Parathyroid adenoma (tissue), 2 donors: Measurements from ENCODE around the gene ATP6V1G1.

Experiments used
- H2AFZ ChIP-seq: fragments of 300-600 bp; sonication (generic); one replicate; pipeline ENCODE4 v1.7.0; 2017; ENCODE audit warnings: antibody characterized with exemption, mild to moderate bottlenecking
- H3K27ac ChIP-seq: fragments of 300-600 bp; sonication (generic); one replicate; pipeline ENCODE4 v1.7.0; 2017
- H3K27me3 ChIP-seq: fragments of 300-600 bp; sonication (generic); one replicate; pipeline ENCODE4 v1.7.0; 2017; ENCODE audit warnings: low read length; ENCODE audit not compliant: control insufficient read depth, insufficient read depth
- H3K36me3 ChIP-seq: fragments of 300-600 bp; sonication (generic); one replicate; pipeline ENCODE4 v1.7.0; 2017; ENCODE audit warnings: low read length; ENCODE audit not compliant: control insufficient read depth, insufficient read depth
- H3K4me1 ChIP-seq: fragments of 300-600 bp; sonication (generic); one replicate; pipeline ENCODE4 v1.7.0; 2017; ENCODE audit warnings: control low read depth
- H3K4me2 ChIP-seq: fragments of 300-600 bp; sonication (generic); one replicate; pipeline ENCODE4 v1.7.0; 2017; ENCODE audit warnings: low read length
- H3K4me3 ChIP-seq: fragments of 300-600 bp; sonication (generic); one replicate; pipeline ENCODE4 v1.7.0; 2017; ENCODE audit warnings: low read depth, low read length
- H3K79me2 ChIP-seq: fragments of 300-600 bp; sonication (generic); one replicate; pipeline ENCODE4 v1.7.0; 2017; ENCODE audit warnings: control low read depth
- H3K9ac ChIP-seq: fragments of 300-600 bp; sonication (generic); one replicate; pipeline ENCODE4 v1.7.0; 2017; ENCODE audit warnings: mild to moderate bottlenecking
- H3K9me3 ChIP-seq: fragments of 300-600 bp; sonication (generic); one replicate; pipeline ENCODE4 v1.7.0; 2017; ENCODE audit warnings: low read length; ENCODE audit not compliant: control insufficient read depth
- CTCF ChIP-seq: fragments of 300-600 bp; sonication (generic); IDR thresholded peaks from one replicate; pipeline ENCODE4 v1.7.0; 2017; ENCODE audit warnings: antibody characterized with exemption, mild to moderate bottlenecking
- donor health status: primary hyperparathyroidism.

Gene ATP6V1G1

GRCh38 chr9:114553202-114553601, 34.4 kb upstream of the ATP6V1G1 start:
- Histone ChIP-seq H3K4me1 (no peaks in the 10 kb centered on the region), H3K27ac (no peak overlapping the region), H3K36me3 (no peaks in the 10 kb centered on the region), H3K9me3 (no peaks in the 10 kb centered on the region), H3K4me2 (no peak overlapping the region), H3K79me2 (no peaks in the 10 kb centered on the region), H2AFZ (no peak overlapping the region), H3K9ac (no peak overlapping the region), H3K4me3 (no peak overlapping the region), H3K27me3 (no peaks in the 10 kb centered on the region)
- no peak for TF ChIP-seq CTCF

GRCh38 chr9:114555696-114556095, 31.9 kb upstream of the ATP6V1G1 start:
- H3K4me1 ChIP-seq: no peaks in the 10 kb centered on the region
- no peak overlapping the region for H3K4me2 ChIP-seq
- no peak overlapping the region for H3K9ac ChIP-seq
- no peaks in the 10 kb centered on the region for H3K9me3 ChIP-seq
- no peak overlapping the region for H3K27ac ChIP-seq
- H2AFZ ChIP-seq: no peak overlapping the region
- H3K27me3 ChIP-seq: no peaks in the 10 kb centered on the region
- no peaks in the 10 kb centered on the region for H3K79me2 ChIP-seq
- no peaks in the 10 kb centered on the region for H3K36me3 ChIP-seq
- no peak for TF ChIP-seq CTCF
- no peak overlapping the region for H3K4me3 ChIP-seq

GRCh38 chr9:114558027-114558675, 29.4 kb upstream of the ATP6V1G1 start:
- TF ChIP-seq CTCF: no peak
- Histone ChIP-seq H3K27me3 (no peaks in the 10 kb centered on the region), H3K9me3 (no peaks in the 10 kb centered on the region), H3K79me2 (no peaks in the 10 kb centered on the region), H3K9ac (no peak overlapping the region), H3K4me2 (no peak overlapping the region), H2AFZ (peak overlapping the region; percentile 17), H3K4me3 (no peak overlapping the region), H3K36me3 (no peaks in the 10 kb centered on the region), H3K27ac (no peak overlapping the region), H3K4me1 (no peaks in the 10 kb centered on the region)

GRCh38 chr9:114559830-114560513, 27.6 kb upstream of the ATP6V1G1 start:
- Histone ChIP-seq H3K9me3 (no peaks in the 10 kb centered on the region), H3K4me2 (no peak overlapping the region), H3K27ac (no peak overlapping the region), H2AFZ (no peak overlapping the region), H3K4me1 (no peaks in the 10 kb centered on the region), H3K9ac (no peak overlapping the region), H3K27me3 (no peaks in the 10 kb centered on the region), H3K36me3 (no peaks in the 10 kb centered on the region), H3K4me3 (no peak overlapping the region), H3K79me2 (no peaks in the 10 kb centered on the region)
- TF ChIP-seq CTCF: no peak

- no peak overlapping the region for H2AFZ ChIP-seq
- H3K27ac ChIP-seq: no peak overlapping the region
These were observed 26.6 kb upstream of the ATP6V1G1 start for GRCh38 chr9:114560956-114561355.

More at GRCh38 chr9:114560956-114561355, 26.6 kb upstream of the ATP6V1G1 start:
- Histone ChIP-seq H3K36me3 (no peaks in the 10 kb centered on the region), H3K79me2 (no peaks in the 10 kb centered on the region), H3K4me2 (no peak overlapping the region), H3K4me3 (no peak overlapping the region), H3K9ac (no peak overlapping the region), H3K9me3 (no peaks in the 10 kb centered on the region), H3K27me3 (no peaks in the 10 kb centered on the region), H3K4me1 (no peaks in the 10 kb centered on the region)
- no peak for TF ChIP-seq CTCF
